ENCODE measurements around the gene EDC4.
"Not testable (repeated sequence)": the region's sequence is repeated elsewhere in the genome, so short reads cannot be mapped to it uniquely, and the experiment has no call there.

The EDC4 gene

GRCh38 chr16:67910158-67910557 lies 37.3 kb downstream of the EDC4 start:
- no peak for DNase-seq

GRCh38 chr16:67914758-67915495 lies 42.1 kb downstream of the EDC4 start:
- no peak for DNase-seq

DNA sequence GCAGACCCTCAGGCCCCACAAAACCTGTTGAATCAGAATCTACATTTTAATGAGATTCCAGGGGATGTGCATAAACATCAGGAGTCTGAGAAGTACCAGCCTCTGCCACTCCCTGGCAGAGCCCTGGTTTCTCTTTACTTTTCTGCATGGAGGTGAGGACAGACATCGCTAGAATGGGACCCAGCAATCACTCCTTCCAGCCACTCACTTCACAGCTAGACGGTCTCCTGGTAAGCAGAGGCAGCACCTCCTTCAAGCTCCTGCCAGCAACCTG lies 42.6 kb downstream of the EDC4 start:
- not testable (repeated sequence) for DNase-seq

- no peak for DNase-seq
These were observed 43.2 kb downstream of the EDC4 start for GRCh38 chr16:67915831-67916723.

DNA sequence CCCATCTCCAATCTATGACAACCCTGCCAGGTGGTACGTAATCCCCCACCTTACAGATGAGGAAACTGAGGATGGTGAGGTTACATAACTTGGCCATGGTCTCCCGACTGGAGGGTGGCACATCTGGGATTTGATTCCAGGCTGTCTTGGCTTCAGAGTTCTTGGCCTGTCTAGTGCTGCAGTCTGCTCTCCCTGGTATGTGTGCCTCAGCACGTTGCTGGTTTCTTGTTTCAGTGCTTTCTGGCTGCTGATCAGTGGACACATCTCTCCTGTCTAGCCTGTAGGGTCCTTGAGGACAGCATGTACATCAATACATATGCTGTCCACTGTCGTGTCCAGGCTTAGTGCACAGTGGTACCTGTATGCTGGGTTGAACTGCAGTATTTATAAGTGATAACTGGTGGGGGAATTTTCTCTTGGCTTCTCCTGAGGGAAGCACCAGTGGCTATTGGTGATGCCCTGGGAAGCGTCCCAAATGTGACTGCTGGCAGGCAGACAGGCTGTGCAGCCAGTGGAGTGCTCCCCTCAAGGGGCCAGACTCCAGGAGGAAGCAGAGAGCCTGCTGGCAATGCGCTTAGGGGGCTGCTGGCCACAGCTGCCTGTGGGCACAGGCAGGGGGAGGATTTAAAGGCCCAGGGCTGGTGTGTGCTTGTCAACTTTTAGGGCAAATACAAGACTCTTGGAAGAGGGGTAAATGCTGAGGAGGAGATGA lies 44.4 kb downstream of the EDC4 start:
- no peak for DNase-seq

DNA sequence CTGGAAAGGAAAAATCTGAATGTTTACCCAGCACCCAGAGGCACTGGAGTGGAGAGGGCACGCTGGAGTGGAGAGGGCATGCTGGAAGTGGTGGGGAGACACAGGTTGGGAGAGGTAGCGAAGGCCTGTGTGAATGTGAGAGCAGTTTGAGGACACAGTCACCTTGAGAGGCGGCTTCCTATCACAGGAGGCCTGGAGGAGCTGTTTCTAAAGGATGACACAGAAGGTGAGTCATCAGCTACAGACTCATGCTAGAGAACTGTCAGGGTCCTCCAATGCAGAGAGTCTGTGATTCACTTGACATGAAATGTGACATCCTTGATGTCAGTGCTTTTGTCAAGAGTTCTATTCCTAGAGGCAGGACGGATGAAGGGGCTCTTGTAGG lies 45.0 kb downstream of the EDC4 start:
- DNase-seq: peak; percentile 82

DNA sequence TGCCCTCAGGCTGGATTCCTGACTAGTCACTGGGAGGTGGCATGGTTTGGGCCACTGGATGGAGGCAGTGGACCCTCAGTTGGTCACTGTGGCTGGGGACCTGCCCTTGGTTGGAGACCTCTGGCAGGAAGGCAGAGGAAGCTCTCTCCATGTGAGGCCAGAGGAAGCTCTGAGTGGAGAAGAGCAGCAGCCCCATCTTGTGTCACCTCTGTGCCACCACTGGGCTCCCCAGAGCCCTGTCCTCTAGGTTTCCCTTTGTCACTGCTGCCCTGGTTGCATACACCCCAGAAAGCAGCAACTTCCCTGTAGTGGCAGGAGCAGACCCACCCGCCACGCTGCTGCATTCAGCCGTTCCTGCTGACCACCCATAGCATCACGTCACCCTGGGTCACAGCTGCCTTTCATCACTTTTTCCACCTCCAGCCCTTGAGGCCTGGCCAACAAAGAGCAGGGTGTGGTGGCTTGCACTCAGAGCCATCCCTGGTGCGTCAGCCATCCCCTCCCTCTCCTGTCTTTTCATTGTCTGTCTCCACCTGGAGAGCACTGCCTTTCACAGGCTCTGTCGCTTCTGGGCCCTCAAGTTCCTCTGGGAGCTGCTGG lies 46.9 kb downstream of the EDC4 start:
- DNase-seq: no peak

DNA sequence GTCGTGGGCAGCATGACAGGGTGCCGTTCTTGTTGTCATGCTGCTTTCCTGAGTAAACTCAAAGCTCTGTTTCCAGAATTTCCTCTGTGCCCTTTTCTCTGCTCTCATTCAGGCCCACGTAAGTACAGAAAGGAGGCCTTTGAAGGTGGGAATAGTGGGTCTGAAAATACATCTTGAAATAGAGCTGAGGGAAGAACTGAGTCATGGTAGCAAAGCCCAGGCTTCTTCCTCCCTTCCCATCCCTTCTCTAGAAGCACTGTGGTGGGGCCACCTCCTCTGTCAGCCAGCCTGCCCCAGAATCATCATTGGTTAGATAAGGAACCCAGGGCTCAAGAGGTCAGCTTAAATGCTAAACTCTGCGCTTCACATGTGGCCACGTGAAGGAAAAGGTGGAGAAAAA lies 49.4 kb downstream of the EDC4 start:
- no peak for DNase-seq

DNA sequence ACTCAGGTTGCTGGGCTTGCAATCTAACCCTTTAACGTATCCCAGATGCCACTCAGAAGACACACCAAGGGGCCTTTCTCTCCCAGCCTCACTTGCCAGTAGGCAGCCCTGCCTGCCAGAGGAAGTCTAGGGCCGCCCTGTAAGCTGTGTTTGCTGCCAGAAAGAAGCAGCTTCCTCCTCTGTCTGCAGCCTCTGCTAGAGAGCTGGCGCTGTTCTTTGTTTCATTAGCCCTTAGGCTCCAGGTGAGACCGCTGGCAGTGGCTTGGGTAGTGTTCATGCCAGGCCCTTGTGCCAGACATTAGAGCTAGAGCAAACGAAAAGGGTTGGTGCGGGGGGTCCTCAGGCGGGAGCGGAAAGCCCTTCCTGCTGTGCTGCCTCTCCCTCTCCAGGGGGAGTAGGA lies 49.9 kb downstream of the EDC4 start:
- DNase-seq: no peak

GRCh38 chr16:67923414-67924116 lies 50.7 kb downstream of the EDC4 start:
- DNase-seq: no peak

DNA sequence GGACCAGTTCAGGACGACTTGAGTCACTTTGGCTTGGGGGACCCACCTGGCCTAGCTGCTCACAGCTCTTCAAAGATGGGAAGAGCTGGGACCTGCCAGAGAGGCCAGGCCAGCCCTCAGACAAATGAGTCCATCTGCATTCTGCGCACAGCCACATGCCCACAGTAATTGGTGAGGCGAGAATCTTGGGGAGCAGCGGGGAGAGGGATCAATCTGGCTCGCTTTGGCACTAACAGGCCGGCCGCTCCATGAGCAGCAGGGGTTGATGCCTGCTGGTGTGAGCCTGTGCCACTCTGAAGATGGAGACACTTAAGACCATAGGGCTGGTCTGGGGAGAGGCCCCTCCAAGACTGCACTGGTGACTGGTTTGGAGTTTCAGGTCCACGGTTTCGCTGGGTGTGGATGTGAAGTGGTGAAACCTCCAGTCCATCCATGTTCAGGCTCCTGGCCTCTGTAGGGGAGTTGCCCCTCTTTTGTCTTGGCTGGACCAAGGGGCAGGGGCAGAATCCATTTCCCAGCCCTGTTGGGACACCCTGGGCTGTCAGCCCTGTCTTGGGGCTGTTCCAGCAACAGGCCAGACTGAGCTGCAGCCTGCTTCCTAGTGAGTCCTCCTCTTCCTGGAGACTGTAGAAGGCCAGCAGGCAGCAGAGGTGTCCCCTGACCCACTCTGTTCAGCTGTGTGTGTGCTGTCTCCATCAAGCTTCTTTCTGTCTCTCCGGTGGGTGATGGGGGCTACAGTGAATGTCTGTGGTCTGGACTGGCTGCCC lies 51.5 kb downstream of the EDC4 start:
- DNase-seq: no peak

DNA sequence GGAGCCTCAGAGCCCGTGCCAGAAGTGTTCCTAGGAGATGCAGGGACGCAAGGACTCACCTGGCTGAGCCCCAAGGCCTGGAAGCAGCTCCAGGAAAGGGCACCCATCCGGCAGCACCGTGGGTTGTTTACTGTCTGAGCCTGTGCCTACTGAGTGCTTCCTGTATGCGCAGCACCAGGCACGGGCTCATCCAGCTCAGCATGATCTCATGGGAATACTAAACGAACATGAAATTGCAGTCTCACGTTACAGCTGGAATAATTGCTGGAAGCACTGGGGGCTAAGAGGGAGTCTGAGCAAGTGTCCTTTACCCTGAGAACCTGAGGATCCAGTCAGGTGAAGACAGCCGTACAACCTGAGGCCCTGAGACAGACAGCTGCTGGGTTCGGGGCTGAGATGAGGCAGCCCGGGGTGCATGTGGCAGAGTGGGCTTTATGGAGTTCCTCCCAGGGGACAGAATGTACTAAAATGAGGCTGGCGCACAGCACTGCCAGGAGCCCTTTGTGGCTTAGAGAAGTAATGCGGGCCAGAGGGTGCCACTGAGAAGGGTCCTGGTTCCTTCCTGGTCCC lies 53.4 kb downstream of the EDC4 start:
- no peak for DNase-seq

DNA sequence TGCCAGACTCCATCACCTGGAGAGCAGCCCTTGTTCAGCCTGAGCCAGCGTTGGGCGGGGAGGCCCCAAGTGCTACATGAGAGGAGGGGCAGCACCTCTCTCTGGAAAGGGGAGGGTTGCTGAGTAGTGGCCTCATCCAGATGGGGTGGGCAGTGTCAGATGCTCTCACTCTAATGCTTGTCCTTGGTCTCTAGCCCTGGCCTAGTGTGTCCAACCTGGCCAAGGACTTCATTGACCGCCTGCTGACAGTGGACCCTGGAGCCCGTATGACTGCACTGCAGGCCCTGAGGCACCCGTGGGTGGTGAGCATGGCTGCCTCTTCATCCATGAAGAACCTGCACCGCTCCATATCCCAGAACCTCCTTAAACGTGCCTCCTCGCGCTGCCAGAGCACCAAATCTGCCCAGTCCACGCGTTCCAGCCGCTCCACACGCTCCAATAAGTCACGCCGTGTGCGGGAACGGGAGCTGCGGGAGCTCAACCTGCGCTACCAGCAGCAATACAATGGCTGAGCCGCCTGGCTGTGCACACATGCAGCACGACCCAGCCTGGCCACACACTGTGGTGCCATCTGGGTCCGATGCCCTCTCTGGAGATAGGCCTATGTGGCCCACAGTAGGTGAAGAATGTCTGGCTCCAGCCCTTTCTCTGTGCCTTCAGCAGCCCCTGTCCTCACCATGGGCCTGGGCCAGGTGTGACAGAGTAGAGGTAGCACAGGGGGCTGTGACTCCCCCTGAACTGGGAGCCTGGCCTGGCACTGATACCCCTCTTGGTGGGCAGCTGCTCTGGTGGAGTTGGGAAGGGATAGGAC lies 54.5 kb downstream of the EDC4 start:
- no peak for DNase-seq

DNA sequence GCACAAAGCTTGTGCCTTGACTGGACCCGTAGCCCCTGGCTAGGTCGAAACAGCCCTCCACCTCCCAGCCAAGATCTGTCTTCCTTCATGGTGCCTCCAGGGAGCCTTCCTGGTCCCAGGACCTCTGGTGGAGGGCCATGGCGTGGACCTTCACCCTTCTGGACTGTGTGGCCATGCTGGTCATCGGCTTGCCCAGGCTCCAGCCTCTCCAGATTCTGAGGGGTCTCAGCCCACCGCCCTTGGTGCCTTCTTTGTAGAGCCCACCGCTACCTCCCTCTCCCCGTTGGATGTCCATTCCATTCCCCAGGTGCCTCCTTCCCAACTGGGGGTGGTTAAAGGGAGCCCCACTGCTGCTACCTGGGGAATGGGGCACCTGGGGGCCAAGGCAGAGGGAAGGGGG lies 55.3 kb downstream of the EDC4 start:
- no peak for DNase-seq

- DNase-seq: peak; percentile 50
These were observed 55.9 kb downstream of the EDC4 start for GRCh38 chr16:67928561-67929364.

- no peak for DNase-seq
These were observed 57.3 kb downstream of the EDC4 start for GRCh38 chr16:67930191-67930590.

DNA sequence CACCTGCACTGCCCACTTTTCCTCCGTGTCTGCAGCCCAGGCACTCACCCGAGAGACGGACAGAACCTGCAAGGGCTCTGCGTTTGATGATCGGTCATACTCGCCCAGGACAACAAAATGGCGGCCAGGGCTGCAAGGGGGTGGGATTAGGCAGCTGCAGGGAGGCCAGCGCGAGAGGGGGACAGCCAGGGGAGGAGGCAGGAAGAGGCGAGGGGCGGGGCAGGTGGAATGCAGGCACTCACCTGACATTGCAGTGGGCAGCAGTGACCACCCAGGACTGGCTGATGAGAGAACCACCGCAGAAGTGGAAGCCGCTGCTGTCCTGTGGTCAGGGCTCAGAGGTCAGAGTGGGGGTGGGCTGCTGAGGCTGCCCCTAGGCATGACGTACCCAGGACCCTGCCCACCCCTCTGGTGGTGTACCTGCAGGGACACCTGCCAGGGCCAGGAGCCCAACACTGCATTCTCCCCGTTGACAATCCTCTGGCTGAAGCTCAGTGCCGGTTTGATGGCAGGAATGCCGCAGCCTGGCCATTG lies 57.9 kb downstream of the EDC4 start:
- no peak for DNase-seq

All from HCEC 1CT (cell line).